Fibroblast of lung (primary cell): ENCODE measurements around the gene LMO4. TPM values are rescaled to one million over a fixed set of nuclear protein-coding genes. Genes with fewer than 3 reads are reported as not detected.

Experiments
- DNase-seq, 2 donors: peaks; one replicate each; pipeline versions ENCODE4 v3.0.0 to v3.0.0-alpha.2; 2010; ENCODE audit warnings: low read depth in 2 of 2
- H2AFZ ChIP-seq: 2 replicates; pipeline ENCODE4 v1.5.1; 2012; ENCODE audit warnings: low read length, control low read depth, inconsistent platforms
- H3K27ac ChIP-seq: 2 replicates; pipeline ENCODE4 v1.5.1; 2011; ENCODE audit warnings: low read length, control low read depth; ENCODE audit not compliant: insufficient read depth
- H3K27me3 ChIP-seq: 2 replicates; pipeline ENCODE4 v1.5.1; 2011; ENCODE audit warnings: mild to moderate bottlenecking, low read length; ENCODE audit not compliant: control insufficient read depth, insufficient read depth
- H3K36me3 ChIP-seq: 2 replicates; pipeline ENCODE4 v1.5.1; 2011; ENCODE audit warnings: low read length; ENCODE audit not compliant: control insufficient read depth, insufficient read depth
- H3K4me1 ChIP-seq: 2 replicates; pipeline ENCODE4 v1.5.1; 2011; ENCODE audit warnings: low read length; ENCODE audit not compliant: control insufficient read depth, insufficient read depth; ENCODE audit errors: extremely low read depth
- H3K4me2 ChIP-seq: 2 replicates; pipeline ENCODE4 v1.5.1; 2011; ENCODE audit warnings: low read length, control low read depth; ENCODE audit not compliant: insufficient read depth; ENCODE audit errors: extremely low read depth
- H3K4me3 ChIP-seq, 4 experiments: fragments of 200-600 bp in 1 of 4; sonication (generic) in 1 of 4; replicated peaks in 1 of 4; 2 replicates each; pipeline ENCODE4 v1.5.1; 2011 to 2016; ENCODE audit warnings: low read length in 4 of 4, low read depth in 3 of 4, mild to moderate bottlenecking in 3 of 4, control low read depth in 2 of 4, inconsistent platforms in 1 of 4, mixed read lengths in 1 of 4; ENCODE audit not compliant: insufficient read depth in 1 of 4; ENCODE audit errors: control extremely low read depth in 1 of 4
- H3K79me2 ChIP-seq: 2 replicates; pipeline ENCODE4 v1.5.1; 2012; ENCODE audit warnings: mild to moderate bottlenecking, low read length, inconsistent platforms; ENCODE audit not compliant: control insufficient read depth, insufficient read depth
- H3K9ac ChIP-seq: 2 replicates; pipeline ENCODE4 v1.5.1; 2011; ENCODE audit warnings: mild to moderate bottlenecking, low read length, control low read depth; ENCODE audit not compliant: insufficient read depth
- H3K9me3 ChIP-seq: 2 replicates; pipeline ENCODE4 v1.5.1; 2012; ENCODE audit warnings: low read depth, low read length; ENCODE audit not compliant: control insufficient read depth, insufficient read depth
- H4K20me1 ChIP-seq: 2 replicates; pipeline ENCODE4 v1.5.1; 2011; ENCODE audit warnings: low read length; ENCODE audit not compliant: control insufficient read depth, insufficient read depth; ENCODE audit errors: extremely low read depth
- EZH2 ChIP-seq: IDR thresholded peaks from 2 replicates; pipeline ENCODE4 v1.5.1; 2012; ENCODE audit warnings: low read length, control low read depth, mild to moderate bottlenecking; ENCODE audit errors: missing control alignments
- polyA plus RNA-seq, 2 donors: library from polyadenylated mRNA; depleted of rRNA in 1 of 2; stranded (reverse) in 1 of 2; unstranded in 1 of 2; fragments of >200 nt; gene quantifications; 2 replicates each; pipeline ENCODE4 v1.2.1, GENCODE V29; 2011 to 2012; ENCODE audit warnings: missing spikeins in 1 of 2
- total RNA-seq: library from RNA; depleted of rRNA; stranded (reverse); fragments of >200 nt; gene quantifications from 2 replicates; pipeline ENCODE4 v1.2.1, GENCODE V29; 2014
- TF ChIP-seq, protein P1 (sequence below), 2 donors: IDR thresholded peaks in 1 of 2; conservative IDR thresholded peaks in 1 of 2; 1 replicate in 1 of 2; 2 replicates in 1 of 2; pipeline ENCODE4 v1.5.1; 2011 to 2012; ENCODE audit warnings: low read length in 2 of 2, control low read depth in 1 of 2, inconsistent platforms in 1 of 2, low read depth in 1 of 2, mild to moderate bottlenecking in 1 of 2

The LMO4 gene
- total and polyA plus RNA-seq, 2 donors (not counting 1 experiment from before 2014, with no cell fraction given), result 61.9 to 91.4 TPM

DNA sequence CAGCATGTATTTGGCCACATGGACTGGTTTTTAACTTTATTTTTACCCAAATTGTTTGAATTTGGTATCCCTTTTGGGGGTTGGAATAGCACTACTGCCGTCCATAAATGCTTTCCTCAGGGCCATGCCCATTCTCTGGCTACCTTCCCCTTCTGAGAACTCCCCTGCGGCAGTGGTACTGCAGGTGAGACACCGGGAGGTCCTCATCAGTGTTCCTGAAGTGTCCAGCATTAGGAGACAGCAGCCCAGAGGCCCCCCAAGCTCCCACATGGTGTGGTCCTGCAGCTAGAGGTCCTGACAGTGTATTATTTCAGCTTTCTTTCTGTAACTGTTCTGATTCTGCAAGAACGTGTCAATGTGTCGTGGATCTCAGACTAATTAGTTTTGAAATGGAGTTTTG lies 8.9 kb downstream of the LMO4 start:
- Histone ChIP-seq H4K20me1 (peaks cover 2% of the 10 kb centered on the region), H3K79me2 (peaks cover 81% of the 10 kb centered on the region), H3K4me2 (peak overlapping the region; percentile 46)

DNA sequence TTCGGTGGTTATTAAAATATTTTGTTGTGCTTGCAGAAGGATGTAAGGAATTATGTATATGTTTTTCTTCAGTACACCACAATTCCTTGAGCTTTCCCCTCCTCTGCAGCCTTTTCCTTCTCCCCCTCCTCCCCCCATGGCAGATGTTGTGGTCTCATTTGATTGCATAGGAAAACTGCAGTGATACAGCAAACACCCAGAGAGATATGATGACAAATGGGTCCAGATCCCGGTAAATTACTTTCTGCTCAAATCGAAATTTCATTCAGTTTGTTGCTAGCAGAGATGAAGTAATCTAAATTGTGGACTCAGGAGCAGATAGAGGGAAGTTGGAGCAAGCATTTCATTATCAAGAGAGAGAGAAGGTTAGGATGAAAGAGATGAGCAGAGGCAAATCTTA lies 9.9 kb downstream of the LMO4 start:
- no peaks in the 10 kb centered on the region for H3K9me3 ChIP-seq
- peaks cover 75% of the 10 kb centered on the region for H3K79me2 ChIP-seq
- peak overlapping the region; percentile 71 for H3K4me2 ChIP-seq
- no peak for DNase-seq
- H3K4me1 ChIP-seq, result peaks cover 2% of the 10 kb centered on the region
- no peak overlapping the region for H3K27ac ChIP-seq
- peaks cover 10% of the 10 kb centered on the region for H3K36me3 ChIP-seq
- peaks cover 2% of the 10 kb centered on the region for H4K20me1 ChIP-seq
- no peak overlapping the region for H2AFZ ChIP-seq
- no peaks in the 10 kb centered on the region for H3K27me3 ChIP-seq
- TF ChIP-seq EZH2, result no peak
- TF ChIP-seq, protein P1, sequence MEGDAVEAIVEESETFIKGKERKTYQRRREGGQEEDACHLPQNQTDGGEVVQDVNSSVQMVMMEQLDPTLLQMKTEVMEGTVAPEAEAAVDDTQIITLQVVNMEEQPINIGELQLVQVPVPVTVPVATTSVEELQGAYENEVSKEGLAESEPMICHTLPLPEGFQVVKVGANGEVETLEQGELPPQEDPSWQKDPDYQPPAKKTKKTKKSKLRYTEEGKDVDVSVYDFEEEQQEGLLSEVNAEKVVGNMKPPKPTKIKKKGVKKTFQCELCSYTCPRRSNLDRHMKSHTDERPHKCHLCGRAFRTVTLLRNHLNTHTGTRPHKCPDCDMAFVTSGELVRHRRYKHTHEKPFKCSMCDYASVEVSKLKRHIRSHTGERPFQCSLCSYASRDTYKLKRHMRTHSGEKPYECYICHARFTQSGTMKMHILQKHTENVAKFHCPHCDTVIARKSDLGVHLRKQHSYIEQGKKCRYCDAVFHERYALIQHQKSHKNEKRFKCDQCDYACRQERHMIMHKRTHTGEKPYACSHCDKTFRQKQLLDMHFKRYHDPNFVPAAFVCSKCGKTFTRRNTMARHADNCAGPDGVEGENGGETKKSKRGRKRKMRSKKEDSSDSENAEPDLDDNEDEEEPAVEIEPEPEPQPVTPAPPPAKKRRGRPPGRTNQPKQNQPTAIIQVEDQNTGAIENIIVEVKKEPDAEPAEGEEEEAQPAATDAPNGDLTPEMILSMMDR (conservative IDR thresholded peaks at IDR 0.05 in 1 of 2, IDR thresholded peaks at IDR 0.05 in 1 of 2; ENCODE audit: low read depth in 1 of 2, low read length in 2 of 2), result no peak
- no peak overlapping the region for H3K9ac ChIP-seq
- peak overlapping the region in 1 of 4 experiments; percentile 9 for H3K4me3 ChIP-seq

More for the DNA sequence above, 8.9 kb downstream of the LMO4 start:
- peak overlapping the region in 1 of 4 experiments; percentile 87 for H3K4me3 ChIP-seq
- H3K27me3 ChIP-seq, result no peaks in the 10 kb centered on the region
- no peaks in the 10 kb centered on the region for H3K9me3 ChIP-seq
- no peak overlapping the region for H3K27ac ChIP-seq
- DNase-seq, result no peak
- no peak overlapping the region for H2AFZ ChIP-seq
- TF ChIP-seq EZH2, result no peak
- TF ChIP-seq, protein P1 (conservative IDR thresholded peaks at IDR 0.05 in 1 of 2, IDR thresholded peaks at IDR 0.05 in 1 of 2; ENCODE audit: low read depth in 1 of 2, low read length in 2 of 2), result no peak
- H3K4me1 ChIP-seq, result peaks cover 2% of the 10 kb centered on the region
- H3K36me3 ChIP-seq, result peaks cover 6% of the 10 kb centered on the region
- H3K9ac ChIP-seq, result no peak overlapping the region

DNA sequence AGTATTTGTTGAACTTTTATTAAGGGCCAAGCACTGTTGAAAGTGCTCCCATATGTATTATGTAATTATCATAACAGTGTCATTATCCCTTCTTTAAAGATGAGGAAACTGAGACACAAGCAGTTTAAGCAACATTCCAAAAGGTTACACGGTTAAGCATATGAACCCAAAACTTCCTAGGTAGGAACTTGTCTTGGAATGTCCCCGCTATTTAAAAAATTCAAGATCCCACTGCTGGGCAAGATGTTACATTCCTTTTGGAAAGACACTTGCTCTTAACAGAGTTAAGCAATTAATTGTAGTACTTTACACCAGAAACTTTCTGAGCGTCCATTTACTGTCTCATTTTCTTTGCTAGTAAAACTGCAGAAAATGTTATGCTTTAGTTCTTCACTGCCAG lies 15.6 kb downstream of the LMO4 start:
- Histone ChIP-seq H2AFZ (no peak overlapping the region), H3K79me2 (peaks cover 21% of the 10 kb centered on the region), H3K27me3 (no peaks in the 10 kb centered on the region), H3K4me3 (no peak overlapping the region), H3K9me3 (no peaks in the 10 kb centered on the region), H3K36me3 (peaks cover 11% of the 10 kb centered on the region), H3K9ac (no peak overlapping the region), H4K20me1 (no peaks in the 10 kb centered on the region), H3K4me1 (no peaks in the 10 kb centered on the region), H3K27ac (no peak overlapping the region), H3K4me2 (no peak overlapping the region)
- TF ChIP-seq, protein P1 (conservative IDR thresholded peaks at IDR 0.05 in 1 of 2, IDR thresholded peaks at IDR 0.05 in 1 of 2; ENCODE audit: low read depth in 1 of 2, low read length in 2 of 2), result no peak
- no peak for TF ChIP-seq EZH2
- no peak for DNase-seq
